ENCODE data around the gene EXOC6.

EXOC6 gene

DNA sequence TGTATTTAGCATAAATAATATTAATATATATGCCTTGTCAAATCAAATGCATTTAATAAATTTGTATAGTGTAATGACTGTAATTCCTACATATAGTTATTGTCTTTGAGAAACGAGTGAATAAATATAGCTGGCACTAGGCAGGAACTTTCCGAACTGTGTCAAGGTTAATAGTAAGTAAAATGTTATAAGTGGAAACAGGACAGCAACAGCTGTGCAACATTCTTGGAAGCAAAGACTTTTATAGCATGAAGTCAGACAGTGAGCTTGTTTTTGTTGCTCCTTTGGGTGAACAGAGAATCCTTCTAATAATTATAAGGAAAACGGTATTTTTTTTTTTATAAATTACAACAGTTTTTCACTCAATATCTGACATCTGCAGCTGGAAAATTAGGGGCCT, 14.0 kb upstream of the EXOC6 start:
- no peak overlapping the region for H3K4me3 ChIP-seq (ENCODE audit: low read depth, low read length)
- H3K27ac ChIP-seq (ENCODE audit: low read depth, low read length): no peak overlapping the region
- no peak overlapping the region for H3K9ac ChIP-seq (ENCODE audit: low read length)
- H3K27me3 ChIP-seq (ENCODE audit: control insufficient read depth, insufficient read depth, low read length): no peaks in the 10 kb centered on the region
- H3K36me3 ChIP-seq (ENCODE audit: control insufficient read depth, insufficient read depth, low read length): no peaks in the 10 kb centered on the region
- peaks cover 12% of the 10 kb centered on the region; the same call in 1 of the 2 replicates for H3K4me1 ChIP-seq (ENCODE audit: control insufficient read depth, insufficient read depth, low read length)
- no peaks in the 10 kb centered on the region for H3K9me3 ChIP-seq (ENCODE audit: control insufficient read depth, insufficient read depth, low read depth, low read length)

DNA sequence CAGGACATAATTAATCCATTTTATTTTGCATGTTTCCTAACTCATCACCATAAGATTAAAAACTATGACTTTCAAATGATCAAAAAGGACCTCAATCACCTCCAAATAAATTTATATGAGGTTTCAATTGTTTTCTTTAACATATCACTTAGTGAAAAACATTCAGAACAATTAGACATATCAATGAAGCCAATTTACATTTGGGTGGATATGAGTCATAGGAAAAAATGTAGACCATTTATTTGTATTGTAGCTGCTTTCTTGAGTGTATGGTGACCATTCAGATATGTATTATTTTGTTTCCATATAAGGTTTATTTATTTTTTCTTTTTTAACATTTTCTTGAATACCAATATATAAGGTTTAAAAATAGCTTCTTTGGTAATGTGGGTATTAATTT, 13.3 kb upstream of the EXOC6 start:
- Histone ChIP-seq H3K9ac (ENCODE audit: low read length) (no peak overlapping the region), H3K36me3 (ENCODE audit: control insufficient read depth, insufficient read depth, low read length) (no peaks in the 10 kb centered on the region), H3K27me3 (ENCODE audit: control insufficient read depth, insufficient read depth, low read length) (no peaks in the 10 kb centered on the region), H3K27ac (ENCODE audit: low read depth, low read length) (no peak overlapping the region), H3K4me1 (ENCODE audit: control insufficient read depth, insufficient read depth, low read length) (peaks cover 12% of the 10 kb centered on the region; the same call in 1 of the 2 replicates), H3K9me3 (ENCODE audit: control insufficient read depth, insufficient read depth, low read depth, low read length) (no peaks in the 10 kb centered on the region), H3K4me3 (ENCODE audit: low read depth, low read length) (no peak overlapping the region)

GRCh38 chr10:92837456-92837855, 10.9 kb upstream of the EXOC6 start:
- H3K27me3 ChIP-seq (ENCODE audit: control insufficient read depth, insufficient read depth, low read length): no peaks in the 10 kb centered on the region
- H3K4me1 ChIP-seq (ENCODE audit: control insufficient read depth, insufficient read depth, low read length): peaks cover 12% of the 10 kb centered on the region; the same call in 1 of the 2 replicates
- no peak overlapping the region for H3K4me3 ChIP-seq (ENCODE audit: low read depth, low read length)
- no peaks in the 10 kb centered on the region for H3K36me3 ChIP-seq (ENCODE audit: control insufficient read depth, insufficient read depth, low read length)
- H3K27ac ChIP-seq (ENCODE audit: low read depth, low read length): no peak overlapping the region
- no peaks in the 10 kb centered on the region for H3K9me3 ChIP-seq (ENCODE audit: control insufficient read depth, insufficient read depth, low read depth, low read length)
- H3K9ac ChIP-seq (ENCODE audit: low read length): no peak overlapping the region

- no peak overlapping the region for H3K4me3 ChIP-seq (ENCODE audit: low read depth, low read length)
- H3K27me3 ChIP-seq (ENCODE audit: control insufficient read depth, insufficient read depth, low read length): no peaks in the 10 kb centered on the region
- H3K27ac ChIP-seq (ENCODE audit: low read depth, low read length): no peak overlapping the region
- H3K4me1 ChIP-seq (ENCODE audit: control insufficient read depth, insufficient read depth, low read length): peaks cover 12% of the 10 kb centered on the region; the same call in 1 of the 2 replicates
- H3K36me3 ChIP-seq (ENCODE audit: control insufficient read depth, insufficient read depth, low read length): no peaks in the 10 kb centered on the region
- no peak overlapping the region for H3K9ac ChIP-seq (ENCODE audit: low read length)
- H3K9me3 ChIP-seq (ENCODE audit: control insufficient read depth, insufficient read depth, low read depth, low read length): no peaks in the 10 kb centered on the region
Observed at GRCh38 chr10:92839191-92840085, 8.9 kb upstream of the EXOC6 start.

- Histone ChIP-seq H3K9ac (ENCODE audit: low read length) (no peak overlapping the region), H3K27me3 (ENCODE audit: control insufficient read depth, insufficient read depth, low read length) (peaks cover 29% of the 10 kb centered on the region), H3K4me1 (ENCODE audit: control insufficient read depth, insufficient read depth, low read length) (no peaks in the 10 kb centered on the region; the same call in 1 of the 2 replicates), H3K27ac (ENCODE audit: low read depth, low read length) (no peak overlapping the region), H3K36me3 (ENCODE audit: control insufficient read depth, insufficient read depth, low read length) (no peaks in the 10 kb centered on the region), H3K4me3 (ENCODE audit: low read depth, low read length) (no peak overlapping the region), H3K9me3 (ENCODE audit: control insufficient read depth, insufficient read depth, low read depth, low read length) (peaks cover 7% of the 10 kb centered on the region; the same call in 1 of the 2 replicates)
Observed at GRCh38 chr10:92844746-92845145, 3.6 kb upstream of the EXOC6 start.

- Histone ChIP-seq H3K4me3 (ENCODE audit: low read depth, low read length) (no peak overlapping the region), H3K36me3 (ENCODE audit: control insufficient read depth, insufficient read depth, low read length) (no peaks in the 10 kb centered on the region), H3K27ac (ENCODE audit: low read depth, low read length) (no peak overlapping the region), H3K4me1 (ENCODE audit: control insufficient read depth, insufficient read depth, low read length) (no peaks in the 10 kb centered on the region; the same call in 1 of the 2 replicates), H3K9ac (ENCODE audit: low read length) (no peak overlapping the region), H3K27me3 (ENCODE audit: control insufficient read depth, insufficient read depth, low read length) (peaks cover 37% of the 10 kb centered on the region), H3K9me3 (ENCODE audit: control insufficient read depth, insufficient read depth, low read depth, low read length) (peaks cover 7% of the 10 kb centered on the region; the same call in 1 of the 2 replicates)
Observed at GRCh38 chr10:92845921-92846320, 2.4 kb upstream of the EXOC6 start.

GRCh38 chr10:92846344-92846743, 2.0 kb upstream of the EXOC6 start:
- Histone ChIP-seq H3K27me3 (ENCODE audit: control insufficient read depth, insufficient read depth, low read length) (peaks cover 38% of the 10 kb centered on the region), H3K9ac (ENCODE audit: low read length) (no peak overlapping the region), H3K4me1 (ENCODE audit: control insufficient read depth, insufficient read depth, low read length) (no peaks in the 10 kb centered on the region; the same call in 1 of the 2 replicates), H3K9me3 (ENCODE audit: control insufficient read depth, insufficient read depth, low read depth, low read length) (peaks cover 7% of the 10 kb centered on the region; the same call in 1 of the 2 replicates), H3K27ac (ENCODE audit: low read depth, low read length) (no peak overlapping the region), H3K4me3 (ENCODE audit: low read depth, low read length) (no peak overlapping the region), H3K36me3 (ENCODE audit: control insufficient read depth, insufficient read depth, low read length) (no peaks in the 10 kb centered on the region)

DNA sequence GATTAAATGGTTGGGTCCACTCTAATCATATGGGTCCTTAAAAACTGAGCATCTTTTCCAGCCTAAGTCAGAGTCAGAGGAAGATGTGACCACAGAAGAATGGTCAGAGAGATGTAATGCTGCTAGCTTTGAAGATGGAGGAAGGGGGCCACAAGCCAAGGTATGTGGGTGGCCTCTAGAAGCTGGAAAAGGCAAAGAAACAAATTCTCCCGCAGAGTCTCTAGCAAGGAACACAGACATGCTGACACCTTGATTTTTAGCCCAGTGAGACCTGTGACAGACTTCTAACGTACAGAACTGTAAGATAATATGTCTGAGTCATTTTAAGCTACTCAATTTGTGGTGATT, 1.5 kb upstream of the EXOC6 start:
- Histone ChIP-seq H3K9ac (ENCODE audit: low read length) (no peak overlapping the region), H3K36me3 (ENCODE audit: control insufficient read depth, insufficient read depth, low read length) (no peaks in the 10 kb centered on the region), H3K27ac (ENCODE audit: low read depth, low read length) (no peak overlapping the region), H3K4me3 (ENCODE audit: low read depth, low read length) (no peak overlapping the region), H3K9me3 (ENCODE audit: control insufficient read depth, insufficient read depth, low read depth, low read length) (peaks cover 7% of the 10 kb centered on the region; the same call in 1 of the 2 replicates), H3K27me3 (ENCODE audit: control insufficient read depth, insufficient read depth, low read length) (peaks cover 38% of the 10 kb centered on the region), H3K4me1 (ENCODE audit: control insufficient read depth, insufficient read depth, low read length) (no peaks in the 10 kb centered on the region; the same call in 1 of the 2 replicates)

DNA sequence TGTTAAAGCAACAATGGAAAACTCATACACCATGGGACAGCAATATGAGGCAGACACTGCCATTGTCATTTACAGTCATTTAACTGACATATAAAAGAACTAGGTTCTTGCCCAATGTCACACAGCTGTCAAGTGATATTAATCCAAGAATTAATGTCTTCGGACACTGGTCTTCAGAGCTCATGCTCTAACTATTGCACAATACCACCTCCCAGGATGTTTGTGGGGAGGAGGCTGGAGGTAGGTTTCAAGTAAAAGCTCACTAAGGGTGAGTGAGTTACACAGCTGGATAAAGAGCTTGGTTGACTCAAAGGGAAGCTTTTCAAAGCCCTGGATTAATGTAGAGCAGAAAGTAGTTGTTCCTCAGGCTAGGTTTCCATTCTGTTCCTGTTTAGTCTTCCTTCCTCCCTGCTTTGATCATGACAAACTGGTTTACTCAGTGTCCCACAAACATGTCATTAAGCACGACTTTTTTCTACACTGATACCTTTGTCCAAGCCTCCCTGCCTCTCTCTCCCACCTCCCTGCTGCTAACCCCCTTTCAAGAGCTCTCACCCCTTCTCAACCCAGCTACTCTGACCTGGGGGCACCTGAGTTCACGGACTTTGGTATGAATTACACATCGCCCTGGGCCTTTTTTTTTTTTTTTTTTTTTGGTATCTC, 987 bp upstream of the EXOC6 start:
- Histone ChIP-seq H3K36me3 (ENCODE audit: control insufficient read depth, insufficient read depth, low read length) (no peaks in the 10 kb centered on the region), H3K27me3 (ENCODE audit: control insufficient read depth, insufficient read depth, low read length) (peaks cover 38% of the 10 kb centered on the region), H3K9ac (ENCODE audit: low read length) (no peak overlapping the region), H3K9me3 (ENCODE audit: control insufficient read depth, insufficient read depth, low read depth, low read length) (peaks cover 7% of the 10 kb centered on the region; the same call in 1 of the 2 replicates), H3K4me1 (ENCODE audit: control insufficient read depth, insufficient read depth, low read length) (no peaks in the 10 kb centered on the region; the same call in 1 of the 2 replicates), H3K4me3 (ENCODE audit: low read depth, low read length) (no peak overlapping the region), H3K27ac (ENCODE audit: low read depth, low read length) (no peak overlapping the region)

- peaks cover 7% of the 10 kb centered on the region; the same call in 1 of the 2 replicates for H3K9me3 ChIP-seq (ENCODE audit: control insufficient read depth, insufficient read depth, low read depth, low read length)
- no peak overlapping the region for H3K27ac ChIP-seq (ENCODE audit: low read depth, low read length)
- no peaks in the 10 kb centered on the region; the same call in 1 of the 2 replicates for H3K4me1 ChIP-seq (ENCODE audit: control insufficient read depth, insufficient read depth, low read length)
- H3K27me3 ChIP-seq (ENCODE audit: control insufficient read depth, insufficient read depth, low read length): peaks cover 38% of the 10 kb centered on the region
- H3K36me3 ChIP-seq (ENCODE audit: control insufficient read depth, insufficient read depth, low read length): no peaks in the 10 kb centered on the region
- peak overlapping the region; percentile 69 for H3K4me3 ChIP-seq (ENCODE audit: low read depth, low read length)
- H3K9ac ChIP-seq (ENCODE audit: low read length): no peak overlapping the region
Observed at GRCh38 chr10:92848037-92848440, 281 bp upstream of the EXOC6 start.

- H3K9ac ChIP-seq (ENCODE audit: low read length): peak overlapping the region; percentile 42
- H3K27ac ChIP-seq (ENCODE audit: low read depth, low read length): no peak overlapping the region
- H3K27me3 ChIP-seq (ENCODE audit: control insufficient read depth, insufficient read depth, low read length): peaks cover 38% of the 10 kb centered on the region
- no peaks in the 10 kb centered on the region; the same call in 1 of the 2 replicates for H3K4me1 ChIP-seq (ENCODE audit: control insufficient read depth, insufficient read depth, low read length)
- peak overlapping the region; percentile 69 for H3K4me3 ChIP-seq (ENCODE audit: low read depth, low read length)
- peaks cover 7% of the 10 kb centered on the region; the same call in 1 of the 2 replicates for H3K9me3 ChIP-seq (ENCODE audit: control insufficient read depth, insufficient read depth, low read depth, low read length)
- no peaks in the 10 kb centered on the region for H3K36me3 ChIP-seq (ENCODE audit: control insufficient read depth, insufficient read depth, low read length)
Observed at GRCh38 chr10:92849234-92849525, 860 bp downstream of the EXOC6 start.

Data from HUES6 (cell line).